ENCODE results near the gene C1orf105. TPM values are rescaled to one million over a fixed set of nuclear protein-coding genes. Genes with fewer than 3 reads are reported as not detected.

Gene C1orf105
- total RNA-seq, 4 donors from 2014 or later, result not detected

- in situ Hi-C loops (cut with MboI; ENCODE audit: low pct_ligation_motif_present in 1 of 4, low pct_unique_long_range_greater_than_20kb in 1 of 4, low sequenced_read_pairs in 3 of 4) (no loop called here), intact Hi-C loops (cut with DNase I; ENCODE audit: low total_unique reads) (no loop called here)
- TF ChIP-seq POLR2AphosphoS5 (IDR thresholded peaks at IDR 0.05) (no peak), CTCF (IDR thresholded peaks at IDR 0.05) (no peak), POLR2A (IDR thresholded peaks at IDR 0.05) (no peak), EP300 (IDR thresholded peaks at IDR 0.05; ENCODE audit: low read depth) (no peak)
- Histone ChIP-seq H3K9me3 (no peaks in the 10 kb centered on the region), H3K27ac (no peak overlapping the region), H3K4me1 (no peaks in the 10 kb centered on the region), H3K4me3 (no peak overlapping the region), H3K36me3 (no peaks in the 10 kb centered on the region), H3K27me3 (no peaks in the 10 kb centered on the region)
- no peak for DNase-seq
- 75% methylated on average over 1 of the region's 1 CpG; no CpG with 5 or more reads in 1 of the 2 donors for WGBS, 2 donors (ENCODE audit: low coverage in 1 of 2)
Observed at GRCh38 chr1:172477741-172478140, 57.3 kb downstream of the C1orf105 start.

DNA sequence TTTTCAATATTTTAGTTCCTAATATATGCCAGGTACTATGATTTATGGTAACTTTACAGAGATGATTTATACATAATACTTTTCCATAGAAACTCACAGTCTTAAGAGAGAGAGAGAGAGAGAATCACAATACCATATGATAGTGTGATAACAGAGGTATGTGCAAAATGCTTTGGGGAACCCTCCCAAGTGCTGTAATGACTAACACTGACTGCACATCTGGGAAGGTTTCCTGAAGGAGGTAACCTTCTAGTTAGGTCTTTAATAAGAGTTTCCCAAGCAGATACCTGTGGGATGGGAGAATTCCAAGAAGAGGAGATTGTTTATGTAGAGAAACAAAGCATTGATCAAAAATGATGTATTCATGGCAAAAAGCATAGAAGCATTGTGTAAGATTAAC, 58.0 kb downstream of the C1orf105 start:
- TF ChIP-seq POLR2A (IDR thresholded peaks at IDR 0.05) (no peak), POLR2AphosphoS5 (IDR thresholded peaks at IDR 0.05) (no peak), CTCF (IDR thresholded peaks at IDR 0.05) (no peak), EP300 (IDR thresholded peaks at IDR 0.05; ENCODE audit: low read depth) (no peak)
- H3K27me3 ChIP-seq, result no peaks in the 10 kb centered on the region
- H3K4me1 ChIP-seq, result no peaks in the 10 kb centered on the region
- H3K27ac ChIP-seq, result no peak overlapping the region
- H3K4me3 ChIP-seq, result no peak overlapping the region
- intact Hi-C loops (cut with DNase I; ENCODE audit: low total_unique reads), result no loop called here
- no peaks in the 10 kb centered on the region for H3K9me3 ChIP-seq
- H3K36me3 ChIP-seq, result no peaks in the 10 kb centered on the region
- in situ Hi-C loops (cut with MboI; ENCODE audit: low pct_ligation_motif_present in 1 of 4, low pct_unique_long_range_greater_than_20kb in 1 of 4, low sequenced_read_pairs in 3 of 4), result no loop called here
- DNase-seq, result no peak

DNA sequence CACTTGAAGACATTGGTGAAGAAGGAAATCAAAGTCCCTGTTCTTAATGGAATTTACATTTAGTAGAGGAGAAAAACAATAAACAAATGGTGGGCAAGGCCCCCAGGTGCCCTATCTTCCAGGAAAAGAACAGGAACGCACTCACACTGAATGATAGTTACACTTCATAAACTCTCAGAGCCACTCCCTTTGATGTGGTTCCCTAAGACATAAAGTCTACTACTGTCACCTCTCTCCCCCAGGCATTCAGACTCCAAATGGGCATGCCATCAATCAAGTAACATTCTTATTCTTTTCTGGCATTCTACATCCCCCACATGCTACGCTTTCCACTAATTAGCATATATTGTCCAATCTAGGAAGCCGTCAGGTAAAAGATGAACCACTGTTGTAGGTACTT, 59.9 kb downstream of the C1orf105 start:
- WGBS, 2 donors (ENCODE audit: low coverage in 1 of 2), result 71 to 85% methylated on average over 2 to 3 of the region's 3 CpGs
- Histone ChIP-seq H3K4me3 (no peak overlapping the region), H3K27me3 (no peaks in the 10 kb centered on the region), H3K27ac (no peak overlapping the region), H3K4me1 (no peaks in the 10 kb centered on the region), H3K9me3 (no peaks in the 10 kb centered on the region), H3K36me3 (no peaks in the 10 kb centered on the region)
- in situ Hi-C loops (cut with MboI; ENCODE audit: low pct_ligation_motif_present in 1 of 4, low pct_unique_long_range_greater_than_20kb in 1 of 4, low sequenced_read_pairs in 3 of 4), result no loop called here
- DNase-seq, result no peak
- intact Hi-C loops (cut with DNase I; ENCODE audit: low total_unique reads), result no loop called here
- TF ChIP-seq POLR2A (IDR thresholded peaks at IDR 0.05), result no peak
- no peak for TF ChIP-seq CTCF (IDR thresholded peaks at IDR 0.05)
- TF ChIP-seq POLR2AphosphoS5 (IDR thresholded peaks at IDR 0.05), result no peak
- TF ChIP-seq EP300 (IDR thresholded peaks at IDR 0.05; ENCODE audit: low read depth), result no peak

GRCh38 chr1:172482044-172482443, 61.6 kb downstream of the C1orf105 start:
- H3K9me3 ChIP-seq, result no peaks in the 10 kb centered on the region
- in situ Hi-C loops (cut with MboI; ENCODE audit: low pct_ligation_motif_present in 1 of 4, low pct_unique_long_range_greater_than_20kb in 1 of 4, low sequenced_read_pairs in 3 of 4), result no loop called here
- no peak overlapping the region for H3K27ac ChIP-seq
- intact Hi-C loops (cut with DNase I; ENCODE audit: low total_unique reads), result no loop called here
- no peak for DNase-seq
- H3K27me3 ChIP-seq, result no peaks in the 10 kb centered on the region
- no peaks in the 10 kb centered on the region for H3K4me1 ChIP-seq
- H3K36me3 ChIP-seq, result no peaks in the 10 kb centered on the region
- 0 to 10% methylated on average over 1 of the region's 1 CpG for WGBS, 2 donors (ENCODE audit: low coverage in 1 of 2)
- no peak overlapping the region for H3K4me3 ChIP-seq
- TF ChIP-seq EP300 (IDR thresholded peaks at IDR 0.05; ENCODE audit: low read depth) (no peak), POLR2AphosphoS5 (IDR thresholded peaks at IDR 0.05) (no peak), POLR2A (IDR thresholded peaks at IDR 0.05) (no peak), CTCF (IDR thresholded peaks at IDR 0.05) (no peak)

Measured in transverse colon (tissue), 4 donors.